Activated naive CD4-positive, alpha-beta T cell treated with anti-CD3 and anti-CD28 coated beads for 36 hours (primary cell): Measurements from ENCODE around the gene SLC26A9. TPM values are rescaled to one million over a fixed set of nuclear protein-coding genes. Genes with fewer than 3 reads are reported as not detected.

Source experiments
- CTCF ChIA-PET: fragments of 350-600 bp; sonication (Branson Sonifier 250); formaldehyde crosslinking; loops from one replicate; lab custom pipeline; 2021; ENCODE audit warnings: antibody characterized with exemption; lab: Charles Lee
- DNase-seq: peaks from one replicate; pipeline ENCODE4 v3.0.0-alpha.2; 2020
- H3K27ac Mint-ChIP-seq: one replicate; pipeline ENCODE4 v1.8.0; 2021; ENCODE audit warnings: mild to moderate bottlenecking, mixed read lengths
- H3K27me3 Mint-ChIP-seq: one replicate; pipeline ENCODE4 v1.8.0; 2021; ENCODE audit warnings: low read depth, mixed read lengths
- H3K36me3 Mint-ChIP-seq: one replicate; pipeline ENCODE4 v1.8.0; 2021; ENCODE audit warnings: low read depth, mixed read lengths
- H3K4me1 Mint-ChIP-seq: one replicate; pipeline ENCODE4 v1.8.0; 2021; ENCODE audit warnings: low read depth, mixed read lengths
- H3K4me3 Mint-ChIP-seq: one replicate; pipeline ENCODE4 v1.8.0; 2021; ENCODE audit warnings: mild to moderate bottlenecking, moderate library complexity, mixed read lengths
- H3K9me3 Mint-ChIP-seq: one replicate; pipeline ENCODE4 v1.8.0; 2021; ENCODE audit warnings: mixed read lengths
- intact Hi-C: fragments of 100-400 bp; cut with micrococcal nuclease; formaldehyde crosslinking; loops from one replicate; pipeline ENCODE4 v1.15.1; 2023
- total RNA-seq, 2 experiments: library from RNA; stranded (reverse); gene quantifications; one replicate each; pipeline ENCODE4 v1.2.3, GENCODE V29; 2021

Gene SLC26A9
- total RNA-seq, 2 experiments from 2014 or later: not detected

GRCh38 chr1:205940710-205941109, 2.5 kb downstream of the SLC26A9 start:
- Mint-ChIP-seq H3K4me3 (no peak overlapping the region), H3K27me3 (peaks cover 39% of the 10 kb centered on the region), H3K4me1 (no peaks in the 10 kb centered on the region), H3K36me3 (no peaks in the 10 kb centered on the region), H3K9me3 (no peaks in the 10 kb centered on the region), H3K27ac (no peak overlapping the region)
- intact Hi-C loops: no loop called here
- no peak for DNase-seq
- CTCF ChIA-PET: no interaction called here

GRCh38 chr1:205939690-205940330, 3.4 kb downstream of the SLC26A9 start:
- H3K4me3 Mint-ChIP-seq: no peak overlapping the region
- no peak overlapping the region for H3K27ac Mint-ChIP-seq
- intact Hi-C loops: no loop called here
- H3K36me3 Mint-ChIP-seq: no peaks in the 10 kb centered on the region
- CTCF ChIA-PET: interaction anchor here (0.6 kb wide), 1 partner anchor 160 kb away, joined by 3 read pairs; no protein-coding TSS in a partner anchor
- no peaks in the 10 kb centered on the region for H3K4me1 Mint-ChIP-seq
- DNase-seq: no peak
- H3K27me3 Mint-ChIP-seq: peaks cover 39% of the 10 kb centered on the region
- no peaks in the 10 kb centered on the region for H3K9me3 Mint-ChIP-seq

GRCh38 chr1:205938682-205939081, 4.6 kb downstream of the SLC26A9 start:
- Mint-ChIP-seq H3K4me1 (no peaks in the 10 kb centered on the region), H3K9me3 (no peaks in the 10 kb centered on the region), H3K27ac (no peak overlapping the region), H3K27me3 (peaks cover 37% of the 10 kb centered on the region), H3K4me3 (no peak overlapping the region), H3K36me3 (no peaks in the 10 kb centered on the region)
- CTCF ChIA-PET: no interaction called here
- DNase-seq: no peak
- intact Hi-C loops: no loop called here

GRCh38 chr1:205936846-205937586, 6.2 kb downstream of the SLC26A9 start:
- intact Hi-C loops: no loop called here
- no peak for DNase-seq
- Mint-ChIP-seq H3K27me3 (peaks cover 29% of the 10 kb centered on the region), H3K4me1 (no peaks in the 10 kb centered on the region), H3K9me3 (no peaks in the 10 kb centered on the region), H3K36me3 (no peaks in the 10 kb centered on the region), H3K4me3 (no peak overlapping the region), H3K27ac (no peak overlapping the region)
- CTCF ChIA-PET: interaction anchor here (0.5 kb wide), 1 partner anchor 165 kb away, joined by 6 read pairs; no protein-coding TSS in a partner anchor

GRCh38 chr1:205936311-205936710, 6.9 kb downstream of the SLC26A9 start:
- no peak overlapping the region for H3K27ac Mint-ChIP-seq
- no peaks in the 10 kb centered on the region for H3K4me1 Mint-ChIP-seq
- H3K36me3 Mint-ChIP-seq: no peaks in the 10 kb centered on the region
- CTCF ChIA-PET: no interaction called here
- intact Hi-C loops: no loop called here
- no peaks in the 10 kb centered on the region for H3K9me3 Mint-ChIP-seq
- H3K4me3 Mint-ChIP-seq: no peak overlapping the region
- DNase-seq: no peak
- H3K27me3 Mint-ChIP-seq: peaks cover 24% of the 10 kb centered on the region

- Mint-ChIP-seq H3K4me3 (no peak overlapping the region), H3K9me3 (no peaks in the 10 kb centered on the region), H3K36me3 (no peaks in the 10 kb centered on the region), H3K4me1 (no peaks in the 10 kb centered on the region), H3K27ac (no peak overlapping the region), H3K27me3 (peaks cover 23% of the 10 kb centered on the region)
- CTCF ChIA-PET: no interaction called here
- intact Hi-C loops: no loop called here
- no peak for DNase-seq
Measured at GRCh38 chr1:205935869-205936268, 7.4 kb downstream of the SLC26A9 start.

GRCh38 chr1:205934788-205935187, 8.5 kb downstream of the SLC26A9 start:
- peaks cover 14% of the 10 kb centered on the region for H3K27me3 Mint-ChIP-seq
- H3K4me3 Mint-ChIP-seq: no peak overlapping the region
- H3K27ac Mint-ChIP-seq: no peak overlapping the region
- no peaks in the 10 kb centered on the region for H3K9me3 Mint-ChIP-seq
- H3K36me3 Mint-ChIP-seq: no peaks in the 10 kb centered on the region
- H3K4me1 Mint-ChIP-seq: no peaks in the 10 kb centered on the region
- no peak for DNase-seq
- CTCF ChIA-PET: interaction anchor here (3.2 kb wide), 1 partner anchor 43 kb away, joined by 9 read pairs; no protein-coding TSS in a partner anchor
- intact Hi-C loops: no loop called here

- no peak overlapping the region for H3K4me3 Mint-ChIP-seq
- CTCF ChIA-PET: interaction anchor here (0.9 to 3.2 kb wide), 3 partner anchors 35 to 275 kb away, joined by 3 to 9 read pairs (median 4); no protein-coding TSS in a partner anchor
- intact Hi-C loops: no loop called here
- H3K9me3 Mint-ChIP-seq: no peaks in the 10 kb centered on the region
- no peak overlapping the region for H3K27ac Mint-ChIP-seq
- peaks cover 9% of the 10 kb centered on the region for H3K27me3 Mint-ChIP-seq
- DNase-seq: no peak
- no peaks in the 10 kb centered on the region for H3K36me3 Mint-ChIP-seq
- no peaks in the 10 kb centered on the region for H3K4me1 Mint-ChIP-seq
Measured at GRCh38 chr1:205933671-205934618, 9.3 kb downstream of the SLC26A9 start.

- Mint-ChIP-seq H3K9me3 (no peaks in the 10 kb centered on the region), H3K27ac (no peak overlapping the region), H3K4me3 (no peak overlapping the region), H3K27me3 (no peaks in the 10 kb centered on the region), H3K4me1 (no peaks in the 10 kb centered on the region), H3K36me3 (no peaks in the 10 kb centered on the region)
- intact Hi-C loops: no loop called here
- CTCF ChIA-PET: interaction anchor here (0.9 to 3.2 kb wide), 4 partner anchors 16 to 274 kb away, joined by 3 to 9 read pairs (median 4); no protein-coding TSS in a partner anchor
- no peak for DNase-seq
Measured at GRCh38 chr1:205932776-205933175, 10.5 kb downstream of the SLC26A9 start.

GRCh38 chr1:205930799-205931281, 12.4 kb downstream of the SLC26A9 start:
- CTCF ChIA-PET: interaction anchor here (2.2 kb wide), 1 partner anchor 46 kb away, joined by 8 read pairs; no protein-coding TSS in a partner anchor
- intact Hi-C loops: no loop called here
- H3K36me3 Mint-ChIP-seq: no peaks in the 10 kb centered on the region

GRCh38 chr1:205930195-205930577, 13.1 kb downstream of the SLC26A9 start:
- CTCF ChIA-PET: interaction anchor here (2.2 kb wide), 1 partner anchor 47 kb away, joined by 8 read pairs; no protein-coding TSS in a partner anchor
- intact Hi-C loops: no loop called here

More at GRCh38 chr1:205930799-205931281, 12.4 kb downstream of the SLC26A9 start:
- no peak for DNase-seq
- Mint-ChIP-seq H3K9me3 (no peaks in the 10 kb centered on the region), H3K27me3 (no peaks in the 10 kb centered on the region), H3K4me1 (no peaks in the 10 kb centered on the region), H3K27ac (no peak overlapping the region), H3K4me3 (no peak overlapping the region)

More at GRCh38 chr1:205930195-205930577, 13.1 kb downstream of the SLC26A9 start:
- no peaks in the 10 kb centered on the region for H3K36me3 Mint-ChIP-seq
- no peaks in the 10 kb centered on the region for H3K4me1 Mint-ChIP-seq
- DNase-seq: no peak
- H3K9me3 Mint-ChIP-seq: no peaks in the 10 kb centered on the region
- no peak overlapping the region for H3K27ac Mint-ChIP-seq
- H3K27me3 Mint-ChIP-seq: no peaks in the 10 kb centered on the region
- H3K4me3 Mint-ChIP-seq: no peak overlapping the region
